WERI-Rb-1 (cell line): Measurements from ENCODE around the gene NAPG.

Experiments
- DNase-seq: peaks from one replicate; pipeline ENCODE4 v3.0.0-alpha.2; 2020
- H3K27ac ChIP-seq: fragments of 250-450 bp; sonication (Bioruptor Pico); 2 replicates; pipeline ENCODE4 v1.5.1; 2020; ENCODE audit warnings: mild to moderate bottlenecking, moderate library complexity
- H3K27me3 ChIP-seq: fragments of 250-450 bp; sonication (Bioruptor Pico); 2 replicates; pipeline ENCODE4 v1.5.1; 2021; ENCODE audit warnings: mild to moderate bottlenecking, low read depth, moderate library complexity; ENCODE audit not compliant: insufficient read depth, severe bottlenecking
- H3K36me3 ChIP-seq: fragments of 250-450 bp; sonication (Bioruptor Pico); 2 replicates; pipeline ENCODE4 v1.5.1; 2020; ENCODE audit warnings: mild to moderate bottlenecking, moderate library complexity
- H3K4me3 ChIP-seq: 2 replicates; pipeline ENCODE4 v1.5.1; 2011; ENCODE audit warnings: low read depth, mild to moderate bottlenecking, control low read depth, low read length
- H3K9me3 ChIP-seq: fragments of 250-450 bp; sonication (Bioruptor Pico); 2 replicates; pipeline ENCODE4 v1.5.1; 2021; ENCODE audit warnings: mild to moderate bottlenecking, moderate library complexity; ENCODE audit not compliant: severe bottlenecking
- CTCF ChIP-seq: IDR thresholded peaks from 2 replicates; pipeline ENCODE4 v1.5.1; 2011; ENCODE audit warnings: low read depth, mild to moderate bottlenecking, control low read depth, inconsistent platforms, low read length

NAPG gene

DNA sequence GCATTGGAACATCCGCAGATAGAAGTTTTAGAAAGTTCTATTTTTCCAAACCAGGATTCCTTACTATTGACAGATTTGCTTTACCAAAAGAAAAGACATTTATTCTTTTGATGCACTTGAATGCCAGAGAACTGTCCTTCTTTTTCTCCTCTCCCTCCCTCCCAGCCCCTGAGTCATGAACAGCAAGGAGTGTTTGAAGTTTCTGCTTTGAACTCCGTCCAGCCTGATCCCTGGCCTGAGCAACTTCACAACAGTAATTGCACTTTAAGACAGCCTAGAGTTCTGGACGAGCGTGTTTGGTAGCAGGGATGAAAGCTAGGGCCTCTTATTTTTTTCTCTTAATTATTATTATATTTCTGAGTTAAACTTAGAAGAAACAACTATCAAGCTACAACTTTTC lies 37.8 kb upstream of the NAPG start:
- no peaks in the 10 kb centered on the region for H3K9me3 ChIP-seq
- peaks cover 5% of the 10 kb centered on the region; the same call in 1 of the 2 replicates for H3K36me3 ChIP-seq
- H3K27ac ChIP-seq: no peak overlapping the region

DNA sequence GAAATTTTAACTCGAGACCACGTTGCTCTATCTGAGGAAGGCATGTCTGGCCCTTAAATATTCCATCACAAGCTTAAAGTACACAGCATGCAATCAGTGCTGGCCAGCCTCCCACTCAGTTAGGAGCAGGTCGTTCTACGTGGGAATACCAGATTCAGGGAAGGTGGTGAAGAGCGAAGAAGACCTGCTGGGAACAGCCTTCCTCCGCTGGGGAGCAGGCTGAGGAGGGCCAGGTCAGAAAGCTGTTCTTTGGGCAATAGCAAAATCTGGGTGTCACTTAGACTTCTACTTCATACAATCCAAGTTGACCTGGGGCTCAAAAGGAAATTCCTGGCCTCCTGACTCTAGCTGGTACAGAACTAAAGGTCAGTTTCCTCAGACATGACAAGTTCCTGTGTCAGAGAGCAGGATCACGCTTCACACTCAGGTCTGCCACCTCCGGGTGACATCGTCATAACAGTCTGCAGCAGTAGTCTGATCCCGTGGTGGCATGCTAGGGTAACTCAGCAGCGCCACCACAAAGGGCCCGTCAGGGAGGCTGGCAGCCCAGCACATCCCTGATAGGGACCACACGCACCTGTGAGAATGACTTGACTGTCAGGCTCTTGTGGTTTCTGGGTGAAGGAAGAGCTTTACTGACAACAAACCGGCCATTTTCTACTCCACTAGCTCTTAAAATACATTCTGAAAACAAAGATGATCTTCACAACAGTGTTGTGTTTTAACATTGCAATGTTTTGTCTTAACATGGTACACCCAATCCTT lies 35.2 kb upstream of the NAPG start:
- Histone ChIP-seq H3K4me3 (no peak overlapping the region), H3K27me3 (no peaks in the 10 kb centered on the region), H3K27ac (no peak overlapping the region), H3K9me3 (no peaks in the 10 kb centered on the region), H3K36me3 (peaks cover 4% of the 10 kb centered on the region; the same call in 1 of the 2 replicates)
- DNase-seq: peak; percentile 54
- TF ChIP-seq CTCF: peak; percentile 41

More for the DNA sequence above, 37.8 kb upstream of the NAPG start:
- H3K27me3 ChIP-seq: no peaks in the 10 kb centered on the region
- DNase-seq: no peak
- TF ChIP-seq CTCF: no peak
- H3K4me3 ChIP-seq: no peak overlapping the region

GRCh38 chr18:10495936-10496335 lies 29.9 kb upstream of the NAPG start:
- no peak overlapping the region for H3K27ac ChIP-seq
- no peak for DNase-seq
- H3K4me3 ChIP-seq: no peak overlapping the region
- H3K27me3 ChIP-seq: no peaks in the 10 kb centered on the region
- TF ChIP-seq CTCF: no peak
- no peaks in the 10 kb centered on the region for H3K36me3 ChIP-seq
- H3K9me3 ChIP-seq: no peaks in the 10 kb centered on the region

DNA sequence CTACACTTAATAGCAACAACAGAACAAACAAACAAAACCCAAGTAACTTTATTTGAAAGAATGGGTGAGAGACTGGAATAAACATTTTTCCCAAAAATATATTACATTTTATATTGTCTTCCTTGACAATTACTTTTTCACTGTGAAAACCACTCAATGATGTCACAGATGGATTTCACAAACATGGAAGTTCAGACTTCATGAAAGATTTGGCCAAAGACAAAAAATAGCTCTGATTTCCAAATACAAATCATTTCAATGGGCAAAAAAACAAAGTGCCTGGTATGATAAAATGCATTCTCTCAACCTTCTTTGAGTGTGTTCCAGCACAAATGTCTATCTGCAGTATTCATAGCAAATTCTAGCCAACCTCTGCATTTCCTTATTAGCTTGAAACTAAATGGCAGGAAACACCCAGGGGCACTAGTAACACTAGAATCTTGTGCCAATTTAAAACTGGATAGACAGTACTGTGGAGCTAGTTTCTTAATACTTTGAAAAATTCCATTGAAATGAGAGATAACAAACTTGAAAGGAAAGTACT lies 28.5 kb upstream of the NAPG start:
- H3K36me3 ChIP-seq: no peaks in the 10 kb centered on the region
- no peak for TF ChIP-seq CTCF
- no peaks in the 10 kb centered on the region for H3K27me3 ChIP-seq
- H3K27ac ChIP-seq: no peak overlapping the region
- no peak for DNase-seq
- no peaks in the 10 kb centered on the region for H3K9me3 ChIP-seq
- no peak overlapping the region for H3K4me3 ChIP-seq

DNA sequence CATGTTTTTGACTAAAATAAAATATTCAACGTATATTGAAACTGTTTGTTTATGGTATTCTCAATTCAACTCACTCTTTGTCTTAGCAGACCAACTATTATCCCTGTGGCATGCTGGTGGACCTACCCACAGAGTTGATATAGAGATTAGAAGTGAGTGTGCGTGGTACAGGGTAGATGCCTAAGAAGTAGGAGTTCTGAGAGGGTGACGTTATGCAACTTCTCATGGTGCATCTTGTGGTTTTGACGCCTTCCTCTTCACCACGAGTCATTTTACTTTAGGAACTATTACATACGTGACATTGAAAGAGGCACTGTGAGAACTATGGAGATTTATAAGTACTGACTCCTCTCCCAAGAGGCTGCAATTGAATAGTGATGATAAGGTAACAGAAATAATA lies 26.6 kb upstream of the NAPG start:
- H3K9me3 ChIP-seq: no peaks in the 10 kb centered on the region
- no peaks in the 10 kb centered on the region for H3K36me3 ChIP-seq
- no peak for TF ChIP-seq CTCF
- no peaks in the 10 kb centered on the region for H3K27me3 ChIP-seq
- H3K4me3 ChIP-seq: no peak overlapping the region
- H3K27ac ChIP-seq: no peak overlapping the region
- DNase-seq: no peak
